Keratinocyte (primary cell): ENCODE results near the gene ADGRG6. TPM values are rescaled to one million over a fixed set of nuclear protein-coding genes. Genes with fewer than 3 reads are reported as not detected.

Experiments
- DNase-seq: peaks from one replicate; pipeline ENCODE4 v3.0.0-alpha.2; 2011; ENCODE audit warnings: low read depth, missing footprints, low spot score
- FAIRE-seq: peaks from 2 replicates; lab custom pipeline; 2011; peaks lifted over from hg19 to GRCh38; lab: Jason Lieb, UNC
- H2AFZ ChIP-seq: 2 replicates; pipeline ENCODE4 v1.6.0; 2012; ENCODE audit warnings: low read length, control low read depth, inconsistent platforms; ENCODE audit not compliant: control insufficient read depth
- H3K27ac ChIP-seq: 2 replicates; pipeline ENCODE4 v1.5.1; 2011; ENCODE audit warnings: low read length; ENCODE audit not compliant: control insufficient read depth, insufficient read depth
- H3K27me3 ChIP-seq: 3 replicates; pipeline ENCODE4 v1.6.0; 2011; ENCODE audit warnings: low read length; ENCODE audit not compliant: control insufficient read depth, insufficient read depth; ENCODE audit errors: extremely low read depth
- H3K36me3 ChIP-seq, 2 experiments: 2 replicates in 1 of 2; 3 replicates in 1 of 2; pipeline ENCODE4 v1.5.1; 2011; ENCODE audit warnings: low read length in 2 of 2, mild to moderate bottlenecking in 1 of 2; ENCODE audit not compliant: control insufficient read depth in 2 of 2, insufficient read depth in 2 of 2; ENCODE audit errors: extremely low read depth in 1 of 2
- H3K4me1 ChIP-seq: 3 replicates; pipeline ENCODE4 v1.5.1; 2011; ENCODE audit warnings: low read length; ENCODE audit not compliant: control insufficient read depth, insufficient read depth; ENCODE audit errors: extremely low read depth
- H3K4me2 ChIP-seq: 3 replicates; pipeline ENCODE4 v1.6.0; 2011; ENCODE audit warnings: low read depth, low read length; ENCODE audit not compliant: control insufficient read depth, insufficient read depth; ENCODE audit errors: extremely low read depth
- H3K4me3 ChIP-seq, 3 experiments: fragments of 200-600 bp in 1 of 3; sonication (generic) in 1 of 3; 2 replicates in 2 of 3; 3 replicates in 1 of 3; pipeline ENCODE4 v1.5.1; 2011 to 2016; ENCODE audit warnings: low read length in 3 of 3, mild to moderate bottlenecking in 3 of 3, control low read depth in 2 of 3, inconsistent platforms in 1 of 3, low read depth in 1 of 3, mixed read lengths in 1 of 3, mixed run types in 1 of 3, moderate library complexity in 1 of 3; ENCODE audit not compliant: control insufficient read depth in 2 of 3, insufficient read depth in 2 of 3; ENCODE audit errors: extremely low read depth in 1 of 3
- H3K79me2 ChIP-seq: 2 replicates; pipeline ENCODE4 v1.6.0; 2012; ENCODE audit warnings: low read length; ENCODE audit not compliant: control insufficient read depth, insufficient read depth
- H3K9ac ChIP-seq: 3 replicates; pipeline ENCODE4 v1.6.0; 2011; ENCODE audit warnings: low read length; ENCODE audit not compliant: control insufficient read depth, insufficient read depth; ENCODE audit errors: extremely low read depth
- H3K9me1 ChIP-seq: 3 replicates; pipeline ENCODE4 v1.6.0; 2011; ENCODE audit warnings: low read length; ENCODE audit not compliant: control insufficient read depth, insufficient read depth; ENCODE audit errors: extremely low read depth
- H3K9me3 ChIP-seq: 2 replicates; pipeline ENCODE4 v1.5.1; 2012; ENCODE audit warnings: low read depth, low read length; ENCODE audit not compliant: control insufficient read depth
- H4K20me1 ChIP-seq: 3 replicates; pipeline ENCODE4 v1.6.0; 2011; ENCODE audit warnings: low read length; ENCODE audit not compliant: control insufficient read depth, insufficient read depth; ENCODE audit errors: extremely low read depth
- CTCF ChIP-seq, 3 experiments: IDR thresholded peaks in 1 of 3; conservative IDR thresholded peaks in 1 of 3; optimal IDR thresholded peaks in 1 of 3; 2 replicates in 2 of 3; 3 replicates in 1 of 3; pipeline versions ENCODE3 to v1.5.1; 2011; ENCODE audit warnings: low read length in 3 of 3, mild to moderate bottlenecking in 3 of 3, moderate library complexity in 2 of 3, control low read depth in 1 of 3, inconsistent platforms in 1 of 3; ENCODE audit not compliant: insufficient read depth in 2 of 3; ENCODE audit errors: extremely low read depth in 1 of 3
- EZH2 ChIP-seq: IDR thresholded peaks from one replicate; pipeline ENCODE4 v1.6.1; 2012; ENCODE audit warnings: inconsistent platforms, mild to moderate bottlenecking, low read length, moderate library complexity
- dilution Hi-C: fragments of 300-500 bp; cut with MboI; formaldehyde crosslinking; loops from one replicate; pipeline ENCODE4 v1.7.0; 2020; ENCODE audit warnings: low sequenced_read_pairs; ENCODE audit not compliant: extremely low pct_ligation_motif_present
- polyA plus RNA-seq, 5 experiments: library from polyadenylated mRNA; depleted of rRNA in 3 of 5; stranded (reverse) in 3 of 5; stranded (forward) in 1 of 5; unstranded in 1 of 5; fragments of >200 nt; gene quantifications; 1 replicate in 1 of 5; 2 replicates in 3 of 5; 3 replicates in 1 of 5; pipeline versions ENCODE4 v1.2.1 to v1.2.3, GENCODE V29; 2011 to 2012; ENCODE audit warnings: missing spikeins in 2 of 5, low read depth in 1 of 5, low replicate concordance in 1 of 5

ADGRG6 gene
- polyA plus RNA-seq, 1 donor (not counting 4 experiments of a cell fraction or from before 2014, with no cell fraction given), result 20.1 TPM

DNA sequence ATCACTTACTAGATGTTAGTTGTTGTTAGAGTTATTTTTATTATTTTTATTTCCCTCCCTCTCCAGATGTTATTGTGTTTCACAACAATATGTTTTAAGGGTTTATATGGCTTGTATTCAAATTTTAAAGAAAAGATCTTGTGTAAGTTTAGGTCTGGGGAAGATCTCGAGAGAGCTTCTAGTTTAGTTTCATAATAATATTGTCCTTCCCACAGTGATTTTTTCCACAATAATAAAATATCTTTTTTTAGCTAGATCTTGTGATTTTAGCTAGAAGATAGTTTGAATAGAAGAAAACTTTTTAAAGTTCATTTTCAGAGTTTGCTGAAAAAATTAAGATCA, 55.0 kb downstream of the ADGRG6 start:
- peak overlapping the region; percentile 1 for H3K27ac ChIP-seq
- H3K4me3 ChIP-seq, result no peak overlapping the region
- dilution Hi-C loops, result no loop called here
- H3K27me3 ChIP-seq, result no peaks in the 10 kb centered on the region
- H4K20me1 ChIP-seq, result no peaks in the 10 kb centered on the region
- H3K4me2 ChIP-seq, result no peak overlapping the region
- H3K9me1 ChIP-seq, result no peaks in the 10 kb centered on the region
- FAIRE-seq, result no peak
- H2AFZ ChIP-seq, result no peak overlapping the region
- H3K9ac ChIP-seq, result no peak overlapping the region
- no peaks in the 10 kb centered on the region for H3K36me3 ChIP-seq
- peaks cover 16% of the 10 kb centered on the region for H3K4me1 ChIP-seq
- TF ChIP-seq EZH2, result no peak
- no peak for TF ChIP-seq CTCF (optimal IDR thresholded peaks at IDR 0.05 in 1 of 3, IDR thresholded peaks at IDR 0.05 in 1 of 3, conservative IDR thresholded peaks at IDR 0.05 in 1 of 3; ENCODE audit: extremely low read depth in 1 of 3, insufficient read depth in 2 of 3, low read length in 3 of 3)
- no peaks in the 10 kb centered on the region for H3K9me3 ChIP-seq
- H3K79me2 ChIP-seq, result no peaks in the 10 kb centered on the region
- no peak for DNase-seq

DNA sequence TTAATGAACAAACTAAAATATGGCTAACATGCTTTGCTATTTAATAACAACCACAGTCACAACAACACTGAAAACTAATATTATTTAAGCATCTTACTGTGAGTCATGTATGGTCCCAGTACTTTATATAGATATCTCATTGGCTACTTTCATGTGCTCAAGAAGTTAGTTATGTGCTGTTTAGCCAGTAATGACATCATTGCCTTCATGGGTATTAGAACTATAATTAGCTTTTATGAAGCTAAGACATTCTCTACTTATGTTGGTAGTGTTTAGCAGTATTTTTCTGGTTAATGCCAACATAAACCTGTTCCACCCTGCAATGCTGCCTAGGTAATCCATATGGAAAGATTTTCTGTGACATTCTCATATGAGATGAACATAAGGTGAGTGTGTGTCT, 56.1 kb downstream of the ADGRG6 start:
- H3K36me3 ChIP-seq, result no peaks in the 10 kb centered on the region
- H3K4me1 ChIP-seq, result peaks cover 16% of the 10 kb centered on the region
- TF ChIP-seq EZH2 (no peak), CTCF (optimal IDR thresholded peaks at IDR 0.05 in 1 of 3, IDR thresholded peaks at IDR 0.05 in 1 of 3, conservative IDR thresholded peaks at IDR 0.05 in 1 of 3; ENCODE audit: extremely low read depth in 1 of 3, insufficient read depth in 2 of 3, low read length in 3 of 3) (no peak)
- no peaks in the 10 kb centered on the region for H3K27me3 ChIP-seq
- no peak overlapping the region for H3K9ac ChIP-seq
- no peaks in the 10 kb centered on the region for H3K9me1 ChIP-seq
- no peaks in the 10 kb centered on the region for H3K79me2 ChIP-seq
- no peak for DNase-seq
- FAIRE-seq, result peak; percentile 26
- H3K27ac ChIP-seq, result no peak overlapping the region
- dilution Hi-C loops, result no loop called here
- no peak overlapping the region for H3K4me2 ChIP-seq
- no peak overlapping the region for H3K4me3 ChIP-seq
- no peaks in the 10 kb centered on the region for H4K20me1 ChIP-seq
- H3K9me3 ChIP-seq, result no peaks in the 10 kb centered on the region
- no peak overlapping the region for H2AFZ ChIP-seq
